Measurements from ENCODE around the gene ENGASE.
"Not testable (repeated sequence)": the region's sequence is repeated elsewhere in the genome, so short reads cannot be mapped to it uniquely, and the experiment has no call there.

The ENGASE gene

GRCh38 chr17:79074649-79075445 is at the start of gene ENGASE:
Gene ENGASE, plus strand, starts transcription at chr17:79074824. Its CDS starts 121 bp downstream, at chr17:79074945.
- in situ Hi-C loops (cut with HindIII; ENCODE audit: low sequenced_read_pairs) = loop anchor here (5.0 kb wide), 1 partner anchor 37 kb away; no protein-coding TSS in a partner anchor

- in situ Hi-C loops (cut with HindIII; ENCODE audit: low sequenced_read_pairs) = loop anchor here (10.0 kb wide), 1 partner anchor 850 kb away; no protein-coding TSS in a partner anchor
Observed at GRCh38 chr17:79024901-79025737, 49.5 kb upstream of the ENGASE start.

- in situ Hi-C loops (cut with HindIII; ENCODE audit: low sequenced_read_pairs) = loop anchor here (10.0 kb wide), 1 partner anchor 848 kb away; no protein-coding TSS in a partner anchor
Observed at GRCh38 chr17:79026376-79027273, 48.0 kb upstream of the ENGASE start.

DNA sequence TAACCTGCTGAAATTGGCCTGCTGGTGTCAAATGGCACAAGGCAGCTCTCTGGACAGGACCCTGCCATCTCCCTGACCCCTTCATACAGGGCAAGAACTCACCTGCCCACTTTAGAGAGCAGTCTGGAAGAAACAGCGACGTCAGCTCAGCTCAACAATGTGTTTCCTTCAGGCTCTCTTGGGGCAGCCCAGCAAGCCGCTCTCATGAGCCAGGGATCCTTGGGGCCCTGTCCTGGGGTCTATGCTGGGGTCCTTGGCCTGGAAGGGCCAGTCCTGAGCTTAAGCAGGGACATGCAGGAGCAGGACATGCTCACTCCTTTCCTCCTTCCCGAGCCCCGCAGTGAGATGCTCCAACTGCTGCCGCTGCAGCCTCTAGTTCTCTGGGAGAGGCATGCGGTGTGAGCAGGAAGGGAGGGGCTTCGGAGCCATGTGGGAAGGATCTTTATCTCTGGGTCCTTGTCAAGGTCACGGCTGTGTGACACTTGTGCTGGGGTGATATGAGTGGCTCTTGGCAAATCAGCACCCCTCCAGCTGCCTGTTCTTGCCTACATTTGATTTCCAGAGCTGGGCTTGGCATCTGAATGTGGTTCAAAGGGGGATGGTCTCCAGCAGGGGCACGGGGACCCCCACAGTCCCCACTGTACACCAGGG is 47.2 kb upstream of the ENGASE start:
- in situ Hi-C loops (cut with HindIII; ENCODE audit: low sequenced_read_pairs) = loop anchor here (10.0 kb wide), 1 partner anchor 847 kb away; no protein-coding TSS in a partner anchor

DNA sequence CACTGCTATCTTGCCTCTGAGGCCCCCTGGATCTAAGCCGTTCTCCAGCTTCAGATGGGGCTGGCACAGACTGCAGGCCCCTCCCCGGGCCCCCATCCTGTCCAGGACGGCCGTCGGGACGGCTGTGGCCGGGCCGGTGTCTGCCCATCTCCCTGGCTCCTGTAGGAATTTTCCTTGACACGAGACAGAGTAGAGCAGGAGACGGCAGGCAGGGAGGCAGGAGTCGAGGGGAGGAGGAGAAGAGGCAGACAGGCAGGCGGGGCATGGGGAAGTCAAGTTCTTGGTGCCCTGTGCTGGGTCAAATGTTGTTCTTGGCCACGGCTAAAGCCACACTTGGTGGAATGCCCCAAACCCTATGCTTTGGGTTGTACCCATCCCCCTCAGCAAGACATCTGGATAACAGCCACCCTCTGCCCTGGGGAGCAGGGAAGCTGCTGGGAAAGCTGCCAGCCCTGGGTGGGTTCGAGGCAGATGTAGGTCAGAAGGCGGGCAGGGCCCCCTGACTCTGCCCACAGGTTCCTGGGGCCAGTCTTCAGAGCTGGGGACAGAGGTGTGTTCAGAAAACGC is 46.6 kb upstream of the ENGASE start:
- in situ Hi-C loops (cut with HindIII; ENCODE audit: low sequenced_read_pairs) = loop anchor here (10.0 kb wide), 1 partner anchor 847 kb away; no protein-coding TSS in a partner anchor

DNA sequence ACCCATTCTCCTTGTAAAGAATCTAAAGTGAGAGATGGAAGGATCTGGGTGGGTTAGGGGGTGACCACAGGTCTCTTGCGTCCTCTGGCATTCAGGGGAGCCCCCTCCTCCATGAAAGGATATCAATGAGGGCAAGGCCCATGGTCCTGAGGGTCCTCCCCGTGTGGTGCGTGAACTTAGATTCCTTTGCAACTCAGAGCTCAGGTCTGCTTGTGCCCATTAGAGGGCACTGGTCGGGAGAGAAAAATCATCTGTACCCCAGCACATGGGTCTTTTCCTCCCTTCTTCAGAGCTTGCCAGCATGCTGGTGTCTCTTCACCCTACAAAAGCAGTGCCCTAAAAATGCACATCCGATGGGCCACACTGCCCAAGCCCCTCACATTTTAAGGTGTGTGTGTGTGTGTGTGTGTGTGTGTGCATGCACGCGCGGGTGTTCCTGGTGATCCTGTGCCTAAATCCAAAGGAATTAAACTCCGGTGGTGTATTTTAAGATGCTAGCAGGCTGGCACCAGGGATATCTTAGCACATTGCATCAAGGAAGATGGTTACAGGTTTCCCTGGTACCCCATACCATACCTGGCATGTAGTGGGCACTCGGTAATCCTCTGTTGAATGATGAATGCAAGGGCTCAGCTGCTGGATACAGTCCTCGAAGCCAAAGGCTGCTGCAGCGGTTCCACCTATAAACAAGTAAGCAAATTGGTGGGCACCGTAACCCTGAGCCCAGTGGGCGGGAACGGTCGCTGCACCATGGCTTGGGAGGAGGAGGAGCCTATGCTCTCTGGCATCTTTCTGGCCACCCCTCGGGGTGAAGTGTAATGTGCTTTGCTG is 45.9 kb upstream of the ENGASE start:
- in situ Hi-C loops (cut with HindIII; ENCODE audit: low sequenced_read_pairs) = loop anchor here (10.0 kb wide), 1 partner anchor 846 kb away; no protein-coding TSS in a partner anchor

- in situ Hi-C loops (cut with HindIII; ENCODE audit: low sequenced_read_pairs) = loop anchor here (10.0 kb wide), 1 partner anchor 845 kb away; no protein-coding TSS in a partner anchor
Observed at GRCh38 chr17:79029327-79030009, 45.2 kb upstream of the ENGASE start.

- in situ Hi-C loops (cut with HindIII; ENCODE audit: low sequenced_read_pairs) = not testable (repeated sequence)
Observed at GRCh38 chr17:79030636-79031035, 44.0 kb upstream of the ENGASE start.

DNA sequence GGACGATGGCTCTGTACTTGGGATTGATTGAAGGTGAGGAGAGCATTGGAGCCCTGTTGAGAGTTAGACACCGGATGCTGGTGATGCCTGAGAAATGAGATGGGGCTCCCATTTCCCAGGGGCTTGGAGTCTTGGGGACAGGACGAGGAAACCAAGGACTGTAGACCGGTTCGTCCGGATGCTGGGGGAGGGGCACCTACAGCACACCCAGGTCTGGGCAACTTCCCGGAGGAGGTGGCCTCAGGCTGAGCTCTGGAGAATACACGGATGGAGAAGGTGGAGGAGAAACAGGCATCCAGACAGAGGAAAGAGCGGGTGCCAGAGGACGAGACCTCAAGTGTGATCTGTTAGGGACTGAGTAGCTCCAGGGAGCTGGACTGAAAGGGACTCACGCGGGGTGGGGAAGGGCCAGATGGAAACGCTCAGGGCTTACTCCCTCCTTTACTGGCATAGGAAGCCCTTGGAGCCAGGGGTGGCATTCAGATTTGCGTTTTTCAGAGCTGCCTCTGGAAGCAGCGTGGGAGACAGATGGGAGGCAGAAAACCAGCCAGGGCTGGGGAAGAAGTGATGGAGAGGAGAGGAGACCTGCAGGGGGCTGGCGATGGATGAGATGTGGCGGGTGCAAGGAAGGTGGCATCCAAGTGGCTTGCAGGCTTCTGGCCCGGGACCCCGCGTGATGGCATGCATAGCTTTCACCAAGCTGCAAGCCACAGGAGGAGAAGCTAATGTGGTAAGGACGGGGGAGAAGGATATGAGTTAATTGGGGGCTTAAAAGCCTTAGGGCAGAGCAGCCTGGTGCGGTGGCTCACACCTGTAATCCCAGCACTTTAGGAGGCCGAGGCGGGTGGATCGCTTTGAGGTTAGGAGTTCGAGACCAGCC is 42.4 kb upstream of the ENGASE start:
- in situ Hi-C loops (cut with HindIII; ENCODE audit: low sequenced_read_pairs) = no loop called here

GRCh38 chr17:79033046-79033616 is 41.5 kb upstream of the ENGASE start:
- in situ Hi-C loops (cut with HindIII; ENCODE audit: low sequenced_read_pairs) = no loop called here

DNA sequence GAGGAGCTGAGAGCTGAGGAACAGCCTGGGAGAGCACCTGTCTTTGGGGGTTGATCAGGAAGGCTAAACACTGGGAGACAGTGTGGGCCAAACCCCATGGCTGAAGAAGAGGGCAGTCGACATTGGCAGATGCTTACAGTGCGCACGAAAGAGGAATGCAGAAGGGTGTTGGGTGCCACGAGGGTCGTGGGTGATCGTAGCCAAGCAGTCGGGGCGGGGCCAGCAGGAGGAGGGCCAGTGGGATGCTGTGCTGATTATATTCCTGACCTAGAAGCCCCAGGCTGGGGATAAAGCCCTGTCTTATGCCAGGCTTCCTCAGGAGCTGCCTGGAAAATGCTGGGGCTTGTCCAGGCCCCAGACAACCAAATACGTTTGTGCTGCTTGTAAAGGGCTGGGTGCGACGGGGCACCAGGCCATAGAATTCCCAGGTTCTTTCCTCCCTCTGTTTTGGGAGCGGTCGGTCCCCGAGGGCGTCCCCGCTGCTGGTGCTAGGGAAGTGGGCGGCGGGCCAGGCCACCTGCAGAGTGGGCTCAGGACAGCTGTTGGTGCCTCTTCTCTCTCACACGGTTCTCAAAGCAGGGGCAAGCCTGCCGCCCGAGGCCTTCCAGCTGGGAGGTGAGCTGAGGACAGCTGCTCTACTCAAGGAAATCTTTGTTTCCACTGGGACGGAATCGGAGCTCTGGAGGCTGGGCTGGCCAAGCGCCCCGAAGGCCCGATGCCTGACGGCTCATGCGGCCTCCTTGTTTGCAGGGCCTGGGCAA is 40.7 kb upstream of the ENGASE start:
- in situ Hi-C loops (cut with HindIII; ENCODE audit: low sequenced_read_pairs) = no loop called here

GRCh38 chr17:79034931-79035485 is 39.6 kb upstream of the ENGASE start:
- in situ Hi-C loops (cut with HindIII; ENCODE audit: low sequenced_read_pairs) = no loop called here

- in situ Hi-C loops (cut with HindIII; ENCODE audit: low sequenced_read_pairs) = no loop called here
Observed at GRCh38 chr17:79035686-79036085, 38.9 kb upstream of the ENGASE start.

DNA sequence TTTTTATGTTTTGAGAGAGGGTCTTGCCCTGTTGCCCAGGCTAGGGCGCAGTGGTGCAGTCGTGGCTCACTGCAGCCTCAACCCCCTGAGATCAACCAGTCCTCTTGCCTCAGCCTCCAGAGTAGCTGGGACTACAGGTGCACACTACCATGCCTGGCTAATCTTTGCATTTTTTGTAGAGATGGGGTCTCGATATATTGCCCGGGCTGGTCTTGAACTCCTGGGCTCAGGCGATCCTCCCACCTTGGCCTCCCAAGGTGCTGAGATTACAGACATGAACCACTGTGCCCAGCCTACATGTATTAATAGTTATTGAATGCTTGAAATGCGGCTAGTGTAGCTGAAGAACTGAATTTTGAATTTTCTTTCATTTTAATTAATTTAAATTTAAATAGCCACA is 38.4 kb upstream of the ENGASE start:
- in situ Hi-C loops (cut with HindIII; ENCODE audit: low sequenced_read_pairs) = no loop called here

DNA sequence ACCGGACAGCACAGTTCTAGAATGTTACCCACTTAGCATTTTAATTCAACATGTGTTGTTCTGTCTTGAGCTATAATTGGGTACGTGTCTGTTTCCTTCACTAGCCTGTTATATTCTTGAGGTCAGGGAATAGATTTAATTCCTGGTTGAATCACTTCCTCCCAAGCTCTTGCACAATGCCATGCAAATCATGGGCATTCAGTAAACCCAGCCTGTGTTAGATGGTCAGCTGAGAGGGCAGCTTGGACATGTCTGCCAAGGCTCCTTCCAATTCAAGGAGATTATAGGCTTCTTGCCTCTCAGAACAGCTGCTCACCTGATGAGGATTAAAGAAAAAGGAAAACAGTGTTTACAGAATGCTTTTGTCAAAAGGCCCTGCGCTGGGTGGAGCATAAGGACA is 38.0 kb upstream of the ENGASE start:
- in situ Hi-C loops (cut with HindIII; ENCODE audit: low sequenced_read_pairs) = no loop called here
